GM12878 (cell line): ENCODE results near the gene CLEC6A. TPM values are rescaled to one million over a fixed set of nuclear protein-coding genes. Genes with fewer than 3 reads are reported as not detected.

ENCODE experiments used
- CREM ChIP-seq: IDR thresholded peaks from 2 replicates; pipeline ENCODE4 v1.6.1; 2014; ENCODE audit warnings: antibody characterized with exemption, low read depth
- E2F4 ChIP-seq: IDR thresholded peaks from 2 replicates; pipeline ENCODE4 v1.6.1; 2012; ENCODE audit warnings: low read depth, low read length, improper control_type of control experiment
- ESRRA ChIP-seq: IDR thresholded peaks from 2 replicates; pipeline ENCODE4 v1.6.1; 2012; ENCODE audit warnings: mild to moderate bottlenecking, low read length, improper control_type of control experiment
- ETV6 ChIP-seq, 2 experiments: fragments of 450-650 bp in 1 of 2; IDR thresholded peaks in 1 of 2; conservative IDR thresholded peaks in 1 of 2; 2 replicates each; pipeline ENCODE4 v1.6.1; 2014; ENCODE audit warnings: antibody characterized with exemption in 1 of 2, borderline replicate concordance in 1 of 2, low read depth in 1 of 2, mild to moderate bottlenecking in 1 of 2, moderate library complexity in 1 of 2
- IKZF2 ChIP-seq, 2 experiments: fragments of 450-650 bp; IDR thresholded peaks; 2 replicates each; pipeline ENCODE4 v1.6.1; 2017; ENCODE audit warnings: mild to moderate bottlenecking in 2 of 2, moderate library complexity in 2 of 2
- MEF2A ChIP-seq: IDR thresholded peaks from 2 replicates; pipeline ENCODE4 v1.6.1; 2011; ENCODE audit warnings: low read depth, mild to moderate bottlenecking, low read length, moderate library complexity; ENCODE audit not compliant: insufficient read depth
- NRF1 ChIP-seq: conservative IDR thresholded peaks from 2 replicates; pipeline ENCODE4 v1.6.1; 2011; ENCODE audit warnings: mild to moderate bottlenecking, low read depth, low read length, improper control_type of control experiment
- ZNF592 ChIP-seq: fragments of 450-650 bp; IDR thresholded peaks from 2 replicates; pipeline ENCODE4 v1.6.1; 2017; ENCODE audit warnings: mild to moderate bottlenecking, moderate library complexity
- polyA plus RNA-seq, 11 experiments: library from polyadenylated mRNA; depleted of rRNA in 4 of 11; unstranded in 6 of 11; stranded (reverse) in 5 of 11; fragments of >200 nt; fragmentation: Nextera tagmentation in 4 of 11; fragmentation: Illumina TruSeq in 1 of 11; extraction: Ambion mirVana in 4 of 11; extraction: Trizol in 1 of 11; gene quantifications; 1 replicate in 1 of 11; 2 replicates in 10 of 11; pipeline versions ENCODE4 v1.2.1 to v1.2.3, GENCODE V29; 2011 to 2016; ENCODE audit warnings: inconsistent platforms in 2 of 11, missing spikeins in 2 of 11, low read depth in 1 of 11
- total RNA-seq, 4 experiments: library from RNA; depleted of rRNA in 3 of 4; stranded (reverse); fragments of >200 nt in 3 of 4; fragmentation: Illumina TruSeq in 1 of 4; extraction: Trizol in 1 of 4; gene quantifications; 2 replicates each; pipeline versions ENCODE4 v1.2.1 to v1.2.3, GENCODE V29; 2013 to 2021

Gene CLEC6A
- total and polyA plus RNA-seq, 10 of the 15 experiments (the other 5 are each of a cell fraction or from before 2014, with no cell fraction given): not detected

GRCh38 chr12:8519171-8519570 lies 63.4 kb downstream of the CLEC6A start (continued):
- TF ChIP-seq E2F4 (no peak), CREM (no peak), ZNF592 (no peak), ETV6 (conservative IDR thresholded peaks at IDR 0.05 in 1 of 2, IDR thresholded peaks at IDR 0.05 in 1 of 2; ENCODE audit: borderline replicate concordance in 1 of 2, low read depth in 1 of 2) (no peak), ESRRA (no peak), IKZF2 (IDR thresholded peaks at IDR 0.05) (no peak), MEF2A (no peak), NRF1 (no peak)
